Mucosa of stomach (tissue), 1 donor: Measurements from ENCODE around the gene KRT3.

Experiments used
- H3K27me3 ChIP-seq: one replicate; pipeline ENCODE4 v1.7.0; 2013; ENCODE audit warnings: mild to moderate bottlenecking, low read length; ENCODE audit not compliant: control insufficient read depth, insufficient read depth
- H3K36me3 ChIP-seq: one replicate; pipeline ENCODE4 v1.7.0; 2013; ENCODE audit warnings: low read length; ENCODE audit not compliant: control insufficient read depth, insufficient read depth
- H3K4me1 ChIP-seq: one replicate; pipeline ENCODE4 v1.7.0; 2013; ENCODE audit warnings: mild to moderate bottlenecking, low read length; ENCODE audit not compliant: control insufficient read depth, insufficient read depth
- H3K4me3 ChIP-seq: one replicate; pipeline ENCODE4 v1.7.0; 2013; ENCODE audit warnings: low read length
- H3K9ac ChIP-seq: one replicate; pipeline ENCODE4 v1.7.0; 2013; ENCODE audit warnings: mild to moderate bottlenecking, low read length, moderate library complexity
- H3K9me3 ChIP-seq: one replicate; pipeline ENCODE4 v1.7.0; 2013; ENCODE audit warnings: mild to moderate bottlenecking, low read length, moderate library complexity; ENCODE audit not compliant: control insufficient read depth
- donor health status: Pancreatic carcinoma.

KRT3 gene

DNA sequence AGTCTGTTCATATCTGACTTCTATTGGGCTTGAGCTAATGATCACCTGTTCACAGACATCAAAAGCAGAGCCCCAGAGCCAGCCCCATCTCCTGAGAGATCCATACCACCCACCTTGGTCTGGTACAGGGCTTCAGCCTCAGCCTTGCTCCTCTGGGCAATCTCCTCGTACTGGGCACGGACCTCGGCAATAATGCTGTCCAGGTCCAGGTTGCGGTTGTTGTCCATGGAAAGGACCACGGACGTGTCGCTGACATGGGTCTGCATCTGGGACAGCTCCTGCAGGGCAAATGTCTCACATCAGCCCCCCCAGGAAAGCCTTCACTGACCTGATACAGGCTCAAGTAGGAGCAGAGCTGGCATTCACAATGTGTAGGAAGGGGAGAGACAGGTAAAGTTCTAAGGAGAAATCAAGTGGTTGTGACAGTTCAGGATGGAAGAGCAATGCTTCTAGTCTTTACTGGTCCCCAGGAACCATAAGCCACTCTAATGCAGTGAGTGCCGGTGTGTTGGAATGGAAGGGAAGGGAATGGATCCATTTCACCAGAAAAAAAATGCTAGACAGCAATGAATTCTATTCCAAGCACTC, 12.8 kb upstream of the KRT3 start:
- Histone ChIP-seq H3K4me3 (no peak overlapping the region), H3K4me1 (no peaks in the 10 kb centered on the region), H3K36me3 (no peaks in the 10 kb centered on the region), H3K9me3 (no peaks in the 10 kb centered on the region), H3K27me3 (peaks cover 12% of the 10 kb centered on the region), H3K9ac (no peak overlapping the region)

DNA sequence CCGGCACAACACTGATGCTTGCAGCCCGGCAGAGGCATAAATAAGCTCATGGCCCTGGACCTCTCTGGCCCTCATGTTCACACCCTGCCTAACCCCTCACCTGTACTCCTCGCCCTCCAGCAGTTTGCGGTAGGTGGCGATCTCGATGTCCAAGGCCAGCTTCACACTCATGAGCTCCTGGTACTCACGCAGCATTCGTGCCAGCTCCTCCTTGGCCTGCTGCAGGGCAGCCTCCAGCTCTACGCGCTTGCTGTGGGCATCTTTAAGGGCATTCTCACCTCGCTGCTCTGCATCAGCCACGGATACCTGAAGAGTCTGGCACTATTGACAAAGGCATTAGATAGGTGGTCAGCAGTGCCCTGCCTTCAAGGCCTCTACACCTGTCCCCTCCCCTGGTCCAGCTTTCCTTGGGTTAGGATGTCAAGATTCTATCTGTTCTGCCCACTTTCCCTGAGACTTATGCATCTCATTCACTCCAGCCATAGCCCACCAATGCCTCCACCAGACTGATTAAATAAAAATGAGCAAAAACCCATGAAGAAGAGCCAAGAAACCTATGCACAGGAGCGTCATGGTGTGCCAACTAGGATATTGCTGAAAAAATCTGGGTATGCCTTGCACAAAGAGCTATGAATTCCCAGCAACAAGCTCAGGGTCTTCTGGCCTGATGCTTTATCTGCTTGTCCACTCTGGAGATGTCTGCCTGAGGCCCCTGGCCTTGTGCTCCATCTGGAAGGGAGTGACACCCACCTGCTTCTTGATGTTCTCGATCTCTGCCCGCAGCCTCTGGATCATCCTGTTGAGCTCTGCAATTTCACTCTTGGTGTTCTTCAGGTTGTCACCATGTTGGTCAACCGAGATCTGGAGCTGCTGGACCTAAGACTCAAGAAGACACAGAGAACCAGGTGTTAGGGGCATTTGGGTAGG, 11.9 kb upstream of the KRT3 start:
- no peak overlapping the region for H3K4me3 ChIP-seq
- no peaks in the 10 kb centered on the region for H3K9me3 ChIP-seq
- no peaks in the 10 kb centered on the region for H3K4me1 ChIP-seq
- H3K9ac ChIP-seq = no peak overlapping the region
- no peaks in the 10 kb centered on the region for H3K36me3 ChIP-seq
- H3K27me3 ChIP-seq = peaks cover 6% of the 10 kb centered on the region

DNA sequence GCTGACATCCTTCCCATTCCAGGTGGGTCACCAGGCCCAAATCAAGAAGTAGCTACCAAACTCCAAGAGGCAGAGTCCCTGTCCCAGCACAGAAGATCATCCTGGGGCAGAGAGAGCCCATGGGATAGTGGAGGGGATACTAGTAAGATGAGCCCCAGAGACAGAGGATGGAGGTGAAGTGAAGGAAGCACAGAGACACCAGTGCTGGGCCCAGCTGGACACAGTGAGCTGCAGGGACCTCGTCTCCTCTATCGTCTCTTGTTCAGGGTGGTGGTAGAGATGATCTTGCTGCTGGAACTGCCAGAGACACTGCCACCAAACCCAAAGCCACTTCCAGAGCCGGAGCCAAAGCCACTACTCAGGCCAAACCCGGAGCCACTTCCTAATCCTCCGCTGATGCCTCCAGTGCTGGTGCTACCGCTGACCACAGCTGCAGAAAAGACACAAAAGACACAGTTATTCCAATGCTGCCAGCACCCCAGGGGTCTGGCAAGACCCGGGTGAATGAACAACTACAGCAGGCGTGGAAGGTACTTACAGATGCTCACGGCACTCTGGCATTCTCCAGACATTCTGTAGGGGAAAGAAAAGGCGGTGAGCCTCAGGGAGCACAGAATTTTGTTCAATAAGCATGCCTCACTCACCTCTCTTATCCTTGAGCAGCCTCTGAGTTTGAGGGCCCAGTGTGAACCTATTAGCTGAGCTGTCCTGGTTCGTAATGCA, 11.1 kb upstream of the KRT3 start:
- H3K9me3 ChIP-seq = no peaks in the 10 kb centered on the region
- H3K9ac ChIP-seq = no peak overlapping the region
- no peaks in the 10 kb centered on the region for H3K4me1 ChIP-seq
- no peak overlapping the region for H3K4me3 ChIP-seq
- no peaks in the 10 kb centered on the region for H3K36me3 ChIP-seq
- peaks cover 6% of the 10 kb centered on the region for H3K27me3 ChIP-seq

DNA sequence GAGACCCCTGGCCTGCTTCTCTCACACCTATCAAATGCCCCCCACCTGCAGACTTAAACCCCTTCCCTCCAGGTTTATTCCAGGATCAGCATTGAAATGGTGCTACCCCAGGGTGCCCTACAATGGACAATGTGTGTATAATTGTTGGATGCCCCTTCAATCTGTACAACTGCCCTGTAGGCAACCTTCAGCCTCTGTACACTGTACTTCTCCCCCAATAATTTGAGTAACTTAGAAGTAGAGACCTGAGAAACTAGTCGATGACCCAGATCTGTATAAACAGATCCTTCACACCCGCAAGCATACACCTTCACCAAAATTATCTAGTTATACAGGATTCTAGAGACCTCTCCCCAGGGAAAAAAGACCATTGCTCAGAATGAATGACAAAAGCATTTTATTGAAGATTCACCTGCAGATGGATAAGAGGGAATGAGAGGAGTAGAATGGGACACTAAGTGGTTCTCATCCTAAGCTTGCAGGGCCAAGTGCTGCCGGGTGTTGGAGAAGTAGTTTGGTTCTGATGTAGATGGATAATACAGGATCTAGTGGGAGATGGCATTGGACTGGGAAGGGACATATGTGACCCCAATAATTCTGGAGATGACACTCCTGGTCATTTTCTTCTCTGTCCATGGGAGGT, 10.4 kb upstream of the KRT3 start:
- Histone ChIP-seq H3K4me1 (no peaks in the 10 kb centered on the region), H3K27me3 (peaks cover 6% of the 10 kb centered on the region), H3K4me3 (no peak overlapping the region), H3K9me3 (no peaks in the 10 kb centered on the region), H3K36me3 (no peaks in the 10 kb centered on the region), H3K9ac (no peak overlapping the region)

DNA sequence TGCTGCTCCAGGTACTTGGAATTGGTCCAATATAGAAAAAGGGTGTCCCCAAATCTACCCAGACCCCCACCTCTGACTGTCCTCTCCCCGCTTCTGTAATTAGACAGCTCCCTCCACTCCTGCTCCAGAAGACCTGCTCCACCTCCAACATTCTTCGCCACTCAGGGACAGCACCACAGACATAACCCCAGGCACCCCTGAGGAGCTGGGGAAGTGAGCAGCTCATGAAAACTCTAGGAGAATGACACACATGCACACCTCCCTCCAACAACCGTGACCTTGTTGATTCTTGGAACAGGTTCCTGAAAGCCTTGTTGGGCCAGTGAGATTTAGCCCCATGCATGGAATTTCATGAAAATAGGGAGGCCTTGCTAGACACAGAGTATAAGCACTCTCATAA, 9.8 kb upstream of the KRT3 start:
- H3K27me3 ChIP-seq = peaks cover 6% of the 10 kb centered on the region
- H3K9me3 ChIP-seq = no peaks in the 10 kb centered on the region
- no peaks in the 10 kb centered on the region for H3K36me3 ChIP-seq
- peaks cover under 1% of the 10 kb centered on the region for H3K4me1 ChIP-seq
- H3K4me3 ChIP-seq = no peak overlapping the region
- H3K9ac ChIP-seq = no peak overlapping the region

DNA sequence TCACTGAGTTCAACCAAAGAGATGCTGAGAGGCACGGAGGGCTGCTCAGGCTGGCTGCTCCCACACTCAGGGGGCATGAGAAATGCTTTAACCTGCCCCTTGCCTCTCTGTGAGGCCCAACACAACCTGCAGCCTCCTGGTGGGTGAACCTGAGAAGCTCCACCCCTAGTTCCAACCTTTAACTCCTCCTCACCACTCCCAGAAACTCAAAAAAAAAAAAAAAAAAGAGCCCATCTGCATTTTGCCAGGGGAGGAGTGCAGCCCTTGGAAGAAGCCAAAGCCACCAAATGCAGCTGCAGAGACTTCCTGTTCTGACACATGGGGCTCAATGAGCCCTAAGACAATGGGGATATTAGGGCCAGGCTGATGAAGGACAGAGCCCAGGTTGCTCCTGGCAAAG, 9.1 kb upstream of the KRT3 start:
- H3K9ac ChIP-seq = no peak overlapping the region
- H3K36me3 ChIP-seq = no peaks in the 10 kb centered on the region
- peaks cover 6% of the 10 kb centered on the region for H3K27me3 ChIP-seq
- H3K9me3 ChIP-seq = no peaks in the 10 kb centered on the region
- H3K4me1 ChIP-seq = peaks cover 8% of the 10 kb centered on the region
- no peak overlapping the region for H3K4me3 ChIP-seq

DNA sequence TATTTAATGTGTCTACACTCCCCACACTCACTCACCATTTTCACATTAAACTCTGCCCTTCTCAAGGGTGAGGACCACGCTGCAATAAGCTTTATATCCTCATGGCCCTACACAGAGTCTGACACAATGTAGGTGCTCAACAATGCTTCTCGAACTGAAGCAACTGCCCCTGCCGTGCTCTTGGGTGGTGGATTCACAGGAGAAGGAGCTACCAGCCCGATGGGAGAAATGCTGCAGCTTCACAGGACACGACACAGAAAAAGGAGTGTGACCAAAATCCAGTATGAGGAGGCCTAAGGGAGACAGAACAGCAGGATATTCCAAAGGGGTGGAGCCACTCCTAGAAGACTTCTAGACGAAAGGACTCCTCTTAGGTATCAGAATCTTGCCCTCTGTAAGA, 6.5 kb upstream of the KRT3 start:
- Histone ChIP-seq H3K4me3 (no peak overlapping the region), H3K36me3 (no peaks in the 10 kb centered on the region), H3K9ac (no peak overlapping the region), H3K4me1 (peaks cover 11% of the 10 kb centered on the region), H3K9me3 (no peaks in the 10 kb centered on the region), H3K27me3 (no peaks in the 10 kb centered on the region)

DNA sequence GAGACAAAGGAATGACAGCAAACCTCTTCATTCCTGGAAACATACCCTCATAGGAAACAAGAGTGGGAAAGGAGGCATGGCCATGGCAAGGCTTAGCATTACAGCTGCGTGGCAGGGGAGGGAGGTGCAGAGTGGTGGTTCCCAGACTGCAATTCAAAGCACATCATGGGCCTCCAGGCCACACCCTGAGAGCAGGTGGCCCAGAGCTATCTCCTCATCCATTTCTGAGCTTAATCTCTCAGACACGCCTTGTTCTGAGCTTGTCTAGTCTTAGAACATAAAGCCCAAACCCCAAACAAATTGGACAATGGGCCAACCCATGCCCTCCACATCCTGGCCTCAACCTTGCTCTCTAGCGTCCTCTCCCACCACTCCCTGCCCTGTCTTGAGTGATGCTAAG, 5.9 kb upstream of the KRT3 start:
- no peaks in the 10 kb centered on the region for H3K27me3 ChIP-seq
- peaks cover 18% of the 10 kb centered on the region for H3K4me1 ChIP-seq
- no peak overlapping the region for H3K9ac ChIP-seq
- no peak overlapping the region for H3K4me3 ChIP-seq
- no peaks in the 10 kb centered on the region for H3K36me3 ChIP-seq
- no peaks in the 10 kb centered on the region for H3K9me3 ChIP-seq

DNA sequence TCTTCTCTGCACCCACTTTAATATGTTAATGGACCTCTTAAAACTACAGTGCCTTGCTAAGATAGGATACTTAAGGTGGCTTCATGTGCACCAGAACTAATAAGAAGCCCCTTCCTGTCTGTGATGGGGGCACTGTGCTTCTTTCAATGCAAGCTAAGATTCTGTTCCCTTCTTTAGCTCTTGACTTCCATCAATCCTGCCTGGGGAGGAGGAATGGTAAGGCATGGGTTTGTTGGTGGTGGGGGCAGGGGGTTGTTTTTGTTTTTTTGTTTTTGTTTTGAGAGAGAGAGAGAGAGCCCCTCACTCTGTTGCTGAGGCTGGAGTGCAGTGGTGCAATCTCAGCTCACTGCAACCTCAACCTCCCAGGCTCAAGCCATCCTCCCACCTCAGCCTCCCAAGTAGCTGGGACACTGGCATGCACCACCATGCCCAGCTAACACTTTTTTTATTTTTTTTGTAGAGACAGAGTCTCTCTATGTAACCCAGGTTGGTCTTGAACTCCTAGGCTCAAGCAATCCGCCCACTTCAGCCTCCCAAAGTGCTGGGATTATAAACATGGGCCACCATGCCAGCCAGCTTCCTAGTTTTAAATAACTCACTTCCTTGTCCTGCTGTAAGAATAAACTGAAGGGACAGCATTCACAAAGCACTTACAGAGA, 4.5 kb upstream of the KRT3 start:
- no peaks in the 10 kb centered on the region for H3K9me3 ChIP-seq
- H3K9ac ChIP-seq = no peak overlapping the region
- no peaks in the 10 kb centered on the region for H3K36me3 ChIP-seq
- H3K4me1 ChIP-seq = peaks cover 18% of the 10 kb centered on the region
- no peaks in the 10 kb centered on the region for H3K27me3 ChIP-seq
- H3K4me3 ChIP-seq = no peak overlapping the region

DNA sequence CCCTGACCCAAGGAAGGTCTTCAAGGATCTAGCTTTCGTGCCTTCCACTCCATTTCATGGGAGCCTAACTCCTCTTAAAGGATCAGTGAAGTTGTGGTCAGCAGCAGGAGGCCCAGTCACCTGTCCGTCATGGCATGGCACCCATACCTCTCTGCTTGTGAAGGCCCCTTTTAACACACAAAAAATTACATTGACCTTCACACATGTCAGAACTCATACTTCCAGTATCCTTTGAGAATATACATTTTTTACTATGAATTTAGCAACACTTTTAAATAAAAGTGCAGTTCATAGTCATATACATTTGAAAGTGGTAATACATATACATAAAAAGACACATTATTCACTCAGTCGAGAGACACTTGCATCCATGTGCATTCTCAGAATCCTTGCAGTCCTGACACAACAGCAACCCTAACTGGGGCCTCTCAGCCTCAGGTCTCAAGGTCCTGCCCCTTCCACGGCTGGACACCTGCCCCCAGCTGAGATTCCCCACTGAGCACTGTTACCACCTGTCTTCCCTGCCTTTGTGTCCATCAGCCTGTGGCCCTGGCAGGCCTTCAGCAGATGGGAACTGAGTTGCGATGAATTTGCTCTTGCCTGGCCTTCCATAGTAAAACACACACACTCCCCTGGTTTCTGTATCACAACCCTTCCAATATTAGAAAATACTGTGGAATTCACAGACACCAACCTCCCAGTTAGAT, 3.7 kb upstream of the KRT3 start:
- Histone ChIP-seq H3K9ac (no peak overlapping the region), H3K4me1 (peaks cover 18% of the 10 kb centered on the region), H3K27me3 (no peaks in the 10 kb centered on the region), H3K4me3 (no peak overlapping the region), H3K9me3 (no peaks in the 10 kb centered on the region), H3K36me3 (no peaks in the 10 kb centered on the region)
